SK-N-SH treated with all-trans-retinoic acid at 6 μM for 48 hours (cell line): ENCODE results near the gene MAML3.

Source experiments
- ARNTL ChIP-seq: fragments of 450-650 bp; formaldehyde crosslinking; IDR thresholded peaks from 2 replicates; pipeline ENCODE4 v1.5.0; 2020; ENCODE audit warnings: low read depth, mild to moderate bottlenecking, moderate library complexity, borderline replicate concordance
- CREB5 ChIP-seq: fragments of 250-450 bp; sonication (Bioruptor Pico); IDR thresholded peaks from 2 replicates; pipeline ENCODE4 v1.5.1; 2020; ENCODE audit warnings: low read depth, mild to moderate bottlenecking, moderate library complexity
- PATZ1 ChIP-seq: fragments of 250-450 bp; sonication (Bioruptor Pico); IDR thresholded peaks from 2 replicates; pipeline ENCODE4 v1.8.0; 2020; ENCODE audit warnings: mild to moderate bottlenecking, moderate library complexity, borderline replicate concordance
- PPARA ChIP-seq: fragments of 250-450 bp; sonication (Bioruptor Pico); IDR thresholded peaks from 2 replicates; pipeline ENCODE4 v1.5.0; 2020; ENCODE audit warnings: mild to moderate bottlenecking, borderline replicate concordance
- RARB ChIP-seq: fragments of 250-450 bp; sonication (Bioruptor Pico); IDR thresholded peaks from 2 replicates; pipeline ENCODE4 v1.8.0; 2021; ENCODE audit warnings: mild to moderate bottlenecking, moderate library complexity
- TCF4 ChIP-seq: fragments of 250-450 bp; sonication (Bioruptor Pico); IDR thresholded peaks from 2 replicates; pipeline ENCODE4 v1.8.0; 2021; ENCODE audit warnings: mild to moderate bottlenecking, moderate library complexity, borderline replicate concordance
- TSHZ2 ChIP-seq: fragments of 250-450 bp; sonication (Bioruptor Pico); IDR thresholded peaks from 2 replicates; pipeline ENCODE4 v1.5.0; 2020; ENCODE audit warnings: mild to moderate bottlenecking, moderate library complexity
- ZNF565 ChIP-seq: fragments of 450-650 bp; formaldehyde crosslinking; conservative IDR thresholded peaks from 2 replicates; pipeline ENCODE4 v1.5.0; 2020; ENCODE audit warnings: low read depth, mild to moderate bottlenecking, moderate library complexity
- ZNF70 ChIP-seq: fragments of 450-650 bp; formaldehyde crosslinking; IDR thresholded peaks from 2 replicates; pipeline ENCODE4 v1.5.0; 2020; ENCODE audit warnings: mild to moderate bottlenecking, moderate library complexity

- TF ChIP-seq PATZ1 = no peak
- no peak for TF ChIP-seq PPARA (CRISPR knock-in tag)
- TF ChIP-seq RARB (CRISPR knock-in tag) = no peak
- no peak for TF ChIP-seq TSHZ2 (CRISPR knock-in tag)
- TF ChIP-seq ZNF565 (CRISPR knock-in tag) = no peak
- no peak for TF ChIP-seq CREB5 (CRISPR knock-in tag)
- no peak for TF ChIP-seq ARNTL (CRISPR knock-in tag)
- no peak for TF ChIP-seq ZNF70 (CRISPR knock-in tag)
- TF ChIP-seq TCF4 (CRISPR knock-in tag) = no peak
Measured at GRCh38 chr4:140108713-140109230, 45.2 kb downstream of the MAML3 start.
